ENCODE results near the gene SNTB2. TPM values are rescaled to one million over a fixed set of nuclear protein-coding genes. Genes with fewer than 3 reads are reported as not detected.

Gene SNTB2
- total and polyA plus RNA-seq, 2 of the 13 experiments (the other 11 are each of a cell fraction or from before 2014, with no cell fraction given): 11.5 to 19.2 TPM

- intact Hi-C loops (cut with micrococcal nuclease; ENCODE audit: unreplicated experiment) (no loop called here), in situ Hi-C loops (cut with HindIII; ENCODE audit: extremely low pct_ligation_motif_present, low pct_unique_long_range_greater_than_20kb) (no loop called here)
- Histone ChIP-seq H3K4me2 (ENCODE audit: low read depth, low read length) (no peak overlapping the region), H3K9me3 (ENCODE audit: low read length) (no peaks in the 10 kb centered on the region), H3K79me2 (ENCODE audit: insufficient read depth, low read length) (no peaks in the 10 kb centered on the region), H3K27me3 (ENCODE audit: control insufficient read depth in 1 of 2, insufficient read depth in 2 of 2, low read length in 2 of 2) (no peaks in the 10 kb centered on the region), H3K36me3 (replicated peaks in 1 of 2; ENCODE audit: control insufficient read depth in 1 of 2, insufficient read depth in 2 of 2, low read length in 2 of 2) (peaks cover 0 to 7% of the 10 kb centered on the region in 2 experiments; a peak in 4 of 5 replicates), H3K4me1 (ENCODE audit: insufficient read depth, low read length) (no peaks in the 10 kb centered on the region), H4K20me1 (ENCODE audit: insufficient read depth, low read length) (no peaks in the 10 kb centered on the region), H2AFZ (ENCODE audit: low read length) (no peak overlapping the region), H3K9ac (ENCODE audit: insufficient read depth, low read depth, low read length) (no peak overlapping the region), H3K27ac (ENCODE audit: extremely low read length, insufficient read depth, low read length) (no peak overlapping the region), H3K4me3 (replicated peaks in 1 of 3; ENCODE audit: insufficient read depth in 1 of 3, low read depth in 2 of 3, low read length in 3 of 3) (no peak overlapping the region)
- no peak for DNase-seq (ENCODE audit: low spot score)
- TF ChIP-seq ZNF564 (CRISPR knock-in tag; IDR thresholded peaks at IDR 0.05): no peak
- TF ChIP-seq CBX2 (IDR thresholded peaks at IDR 0.05; ENCODE audit: low read depth, low read length): no peak
- no peak for TF ChIP-seq CBX2 (CRISPR knock-in tag; IDR thresholded peaks at IDR 0.05; ENCODE audit: low read depth)
- TF ChIP-seq CHD2 (IDR thresholded peaks at IDR 0.05; ENCODE audit: low read depth, low read length): no peak
- no peak for TF ChIP-seq ZBTB14 (CRISPR knock-in tag; IDR thresholded peaks at IDR 0.05)
- TF ChIP-seq CEBPZ (IDR thresholded peaks at IDR 0.05; ENCODE audit: low read length): no peak
- TF ChIP-seq NCOR1 (IDR thresholded peaks at IDR 0.05; ENCODE audit: borderline replicate concordance, low read length): no peak
- ChIA-PET CTCF (ENCODE audit: low intra/inter-chr PET ratio, low total read pairs) (no interaction called here), POLR2A (no interaction called here)
- no TSS peak for BruUV-seq (replicated peaks)
- FAIRE-seq: no peak
- no peak for ATAC-seq
- WGBS (ENCODE audit: low lambda C conversion rate): 98% methylated on average over 1 of the region's 1 CpG
These were observed 90.4 kb downstream of the SNTB2 start for GRCh38 chr16:69277413-69277812.
